Mesenchymal stem cell (in vitro differentiated cells and primary cell): ENCODE results near the gene GPR26. TPM values are rescaled to one million over a fixed set of nuclear protein-coding genes. Genes with fewer than 3 reads are reported as not detected.

Experiments
- DNase-seq: peaks from one replicate; pipeline ENCODE4 v3.0.0-alpha.2; 2013
- H2AFZ ChIP-seq: one replicate; pipeline ENCODE4 v1.6.1; 2013; ENCODE audit warnings: low read depth, mild to moderate bottlenecking, control low read depth, inconsistent platforms, low read length, moderate library complexity
- H2AK5ac ChIP-seq: 2 replicates; pipeline ENCODE4 v1.6.1; 2013; ENCODE audit warnings: low read length, moderate library complexity, mild to moderate bottlenecking, inconsistent platforms; ENCODE audit not compliant: severe bottlenecking
- H2BK120ac ChIP-seq: one replicate; pipeline ENCODE4 v1.6.1; 2013; ENCODE audit warnings: low read depth, mild to moderate bottlenecking, inconsistent platforms, low read length, moderate library complexity
- H2BK12ac ChIP-seq, 2 experiments: one replicate each; pipeline ENCODE4 v1.6.1; 2013; ENCODE audit warnings: inconsistent platforms in 2 of 2, low read length in 2 of 2, mild to moderate bottlenecking in 2 of 2, moderate library complexity in 2 of 2, control low read depth in 1 of 2
- H2BK15ac ChIP-seq: one replicate; pipeline ENCODE4 v1.6.1; 2013; ENCODE audit warnings: mild to moderate bottlenecking, low read depth, inconsistent platforms; ENCODE audit not compliant: poor library complexity, severe bottlenecking
- H2BK5ac ChIP-seq: 2 replicates; pipeline ENCODE4 v1.6.1; 2013; ENCODE audit warnings: low read depth, mild to moderate bottlenecking, low read length, control low read depth, inconsistent platforms; ENCODE audit not compliant: poor library complexity, severe bottlenecking
- H3K14ac ChIP-seq, 2 experiments: one replicate each; pipeline ENCODE4 v1.6.1; 2013; ENCODE audit warnings: inconsistent platforms in 2 of 2, low read length in 2 of 2, control low read depth in 1 of 2, mild to moderate bottlenecking in 1 of 2, moderate library complexity in 1 of 2
- H3K18ac ChIP-seq, 2 experiments: one replicate each; pipeline ENCODE4 v1.6.1; 2013; ENCODE audit warnings: inconsistent platforms in 2 of 2, low read length in 2 of 2, control low read depth in 1 of 2, low read depth in 1 of 2, mild to moderate bottlenecking in 1 of 2
- H3K23ac ChIP-seq, 2 experiments: one replicate each; pipeline ENCODE4 v1.6.1; 2013; ENCODE audit warnings: inconsistent platforms in 2 of 2, low read length in 2 of 2, mild to moderate bottlenecking in 2 of 2, moderate library complexity in 2 of 2, control low read depth in 1 of 2
- H3K27ac ChIP-seq: 2 replicates; pipeline ENCODE4 v1.5.1; 2013; ENCODE audit warnings: mild to moderate bottlenecking, moderate library complexity, low read length, control low read depth, inconsistent platforms; ENCODE audit not compliant: poor library complexity, severe bottlenecking
- H3K27me3 ChIP-seq, 2 experiments: 2 replicates each; pipeline versions ENCODE4 v1.6.1 to v1.7.0; 2013; ENCODE audit warnings: low read length in 2 of 2, mild to moderate bottlenecking in 2 of 2, moderate library complexity in 2 of 2, control low read depth in 1 of 2, inconsistent platforms in 1 of 2; ENCODE audit not compliant: control insufficient read depth in 1 of 2, insufficient read depth in 1 of 2
- H3K36me3 ChIP-seq, 2 experiments: 2 replicates each; pipeline versions ENCODE4 v1.6.1 to v1.7.0; 2013; ENCODE audit warnings: low read length in 2 of 2, control low read depth in 1 of 2, inconsistent platforms in 1 of 2, low read depth in 1 of 2, mild to moderate bottlenecking in 1 of 2; ENCODE audit not compliant: insufficient read depth in 2 of 2, control insufficient read depth in 1 of 2
- H3K4ac ChIP-seq, 2 experiments: one replicate each; pipeline ENCODE4 v1.6.1; 2013; ENCODE audit warnings: inconsistent platforms in 2 of 2, low read length in 2 of 2, mild to moderate bottlenecking in 2 of 2, moderate library complexity in 2 of 2, control low read depth in 1 of 2, low read depth in 1 of 2
- H3K4me1 ChIP-seq: 2 replicates; pipeline ENCODE4 v1.6.1; 2013; ENCODE audit warnings: low read depth, low read length, control low read depth; ENCODE audit not compliant: control insufficient read depth, insufficient read depth
- H3K4me2 ChIP-seq: 2 replicates; pipeline ENCODE4 v1.6.1; 2013; ENCODE audit warnings: low read length, mild to moderate bottlenecking, inconsistent platforms; ENCODE audit not compliant: poor library complexity, severe bottlenecking
- H3K4me3 ChIP-seq, 2 experiments: 2 replicates each; pipeline versions ENCODE4 v1.5.1 to v1.7.0; 2013; ENCODE audit warnings: low read length in 2 of 2, mild to moderate bottlenecking in 2 of 2, control low read depth in 1 of 2, low read depth in 1 of 2; ENCODE audit not compliant: insufficient read depth in 1 of 2
- H3K79me1 ChIP-seq: replicated peaks from 2 replicates; pipeline ENCODE4 v1.6.1; 2013; ENCODE audit warnings: mild to moderate bottlenecking, control low read depth, low read length, inconsistent platforms; ENCODE audit not compliant: poor library complexity, severe bottlenecking
- H3K9ac ChIP-seq: 2 replicates; pipeline ENCODE4 v1.7.0; 2013; ENCODE audit warnings: mild to moderate bottlenecking, low read length, moderate library complexity
- H3K9me3 ChIP-seq: 2 replicates; pipeline ENCODE4 v1.7.0; 2013; ENCODE audit warnings: mild to moderate bottlenecking, low read length; ENCODE audit not compliant: control insufficient read depth
- H4K8ac ChIP-seq: one replicate; pipeline ENCODE4 v1.6.1; 2013; ENCODE audit warnings: inconsistent platforms, mild to moderate bottlenecking, low read length, moderate library complexity
- H4K91ac ChIP-seq: one replicate; pipeline ENCODE4 v1.6.1; 2013; ENCODE audit warnings: mild to moderate bottlenecking, low read length, inconsistent platforms
- WGBS: methylation state at CpG from one replicate; pipeline ENCODE4 v1.1.7; 2013; ENCODE audit warnings: mixed read lengths; 5-methylcytosine and 5-hydroxymethylcytosine counted together
- polyA plus RNA-seq, 2 experiments: library from polyadenylated mRNA; stranded (reverse); fragments of 200-250 nt; gene quantifications; one replicate each; pipeline ENCODE4 v1.2.3, GENCODE V29; 2013

GPR26 gene
- not detected for polyA plus RNA-seq (2013, experiment 1 of 2)
- not detected for polyA plus RNA-seq (2013, experiment 2 of 2)

- Histone ChIP-seq H2BK15ac (no peak within 1 kb of the TSS), H3K18ac (no peak within 1 kb of the TSS), H4K8ac (no peak within 1 kb of the TSS), H3K4me2 (no peak within 1 kb of the TSS), H2AK5ac (no peak within 1 kb of the TSS), H3K4ac (no peak within 1 kb of the TSS), H3K4me1 (no peaks in the 10 kb centered on the region), H3K9me3 (peaks cover 8% of the 10 kb centered on the region), H3K4me3 (no peak within 1 kb of the TSS), H3K36me3 (no peaks in the 10 kb centered on the region), H3K9ac (no peak within 1 kb of the TSS), H2AFZ (no peak within 1 kb of the TSS), H2BK12ac (no peak within 1 kb of the TSS), H3K14ac (no peak within 1 kb of the TSS), H3K27me3 (peaks cover 5 to 54% of the 10 kb centered on the region in 2 experiments), H3K23ac (no peak within 1 kb of the TSS), H2BK120ac (no peak within 1 kb of the TSS), H4K91ac (no peak within 1 kb of the TSS), H3K79me1 (no peaks in the 10 kb centered on the region), H2BK5ac (no peak within 1 kb of the TSS), H3K27ac (no peak within 1 kb of the TSS)
- DNase-seq = no peak
- WGBS = 61% methylated on average over 77 of the region's 101 CpGs
Observed at GRCh38 chr10:123666318-123667236, at the start of gene GPR26. TSS of gene GPR26 (plus strand) at chr10:123666355. CDS start at chr10:123666408, 53 bp downstream.

DNA sequence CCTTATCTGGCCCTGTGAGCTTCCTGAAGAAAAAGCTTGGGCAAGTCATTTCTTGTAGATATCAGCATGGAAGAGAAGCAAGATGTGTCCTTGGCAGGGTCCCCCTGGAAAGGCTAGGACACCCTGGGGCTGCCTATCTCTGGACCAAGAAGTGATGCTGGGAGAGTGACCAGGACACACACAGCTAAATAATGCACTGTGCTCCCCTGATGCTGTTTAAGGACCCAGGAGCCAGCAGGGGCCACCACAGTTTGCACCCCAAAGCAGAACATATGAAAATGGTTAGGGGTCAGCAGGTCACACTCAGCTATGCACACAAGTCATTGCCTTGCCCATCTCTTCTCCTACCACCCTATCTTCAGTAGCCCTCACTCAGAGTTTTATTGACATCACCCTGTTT lies 47.9 kb upstream of the GPR26 start:
- Histone ChIP-seq H4K91ac (no peak overlapping the region), H2BK15ac (no peak overlapping the region), H3K4ac (no peak overlapping the region), H3K27ac (no peak overlapping the region), H3K4me1 (no peaks in the 10 kb centered on the region), H3K36me3 (no peaks in the 10 kb centered on the region), H3K79me1 (no peaks in the 10 kb centered on the region), H4K8ac (no peak overlapping the region), H3K9ac (no peak overlapping the region), H3K9me3 (peaks cover 3% of the 10 kb centered on the region), H2BK120ac (no peak overlapping the region), H3K18ac (no peak overlapping the region), H2BK12ac (no peak overlapping the region), H3K27me3 (peaks cover 0 to 20% of the 10 kb centered on the region in 2 experiments), H3K14ac (no peak overlapping the region), H3K23ac (no peak overlapping the region), H2AFZ (no peak overlapping the region), H2AK5ac (no peak overlapping the region), H2BK5ac (no peak overlapping the region), H3K4me2 (no peak overlapping the region), H3K4me3 (no peak overlapping the region)
- no peak for DNase-seq

- no peak overlapping the region for H3K4me3 ChIP-seq
Observed at GRCh38 chr10:123619067-123619855, 46.9 kb upstream of the GPR26 start.

DNA sequence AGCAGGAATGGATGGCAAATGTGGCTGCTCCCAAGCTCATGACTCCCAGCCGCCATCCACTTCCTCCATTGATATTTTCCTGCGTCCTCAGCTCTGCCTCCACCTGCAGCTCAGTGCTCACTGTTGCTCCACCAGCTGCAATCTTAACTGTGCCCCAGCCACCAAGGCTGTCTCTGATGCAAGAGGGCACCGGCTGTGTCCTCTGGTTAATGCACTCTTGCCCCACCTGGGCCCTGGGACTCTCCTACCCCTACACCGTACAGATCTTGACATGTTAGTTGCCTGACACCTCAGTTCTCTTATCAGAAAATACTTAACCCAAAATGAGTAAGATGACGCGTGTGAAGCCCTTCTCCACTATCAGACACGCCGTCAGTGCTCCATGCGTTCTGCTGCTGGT lies 45.5 kb upstream of the GPR26 start:
- DNase-seq = no peak
- no peak overlapping the region for H3K14ac ChIP-seq
- H2BK5ac ChIP-seq = no peak overlapping the region
- H3K9ac ChIP-seq = no peak overlapping the region
- no peak overlapping the region for H3K4me2 ChIP-seq
- no peak overlapping the region for H3K23ac ChIP-seq
- H3K79me1 ChIP-seq = no peaks in the 10 kb centered on the region
- WGBS = 73% methylated on average over 9 of the region's 9 CpGs
- H3K4me1 ChIP-seq = no peaks in the 10 kb centered on the region
- no peak overlapping the region for H2AFZ ChIP-seq
- no peak overlapping the region for H2BK12ac ChIP-seq
- H2BK15ac ChIP-seq = no peak overlapping the region
- H3K4ac ChIP-seq = no peak overlapping the region
- H3K18ac ChIP-seq = no peak overlapping the region
- H3K27ac ChIP-seq = no peak overlapping the region
- H3K4me3 ChIP-seq = no peak overlapping the region
- no peak overlapping the region for H4K8ac ChIP-seq
- H3K27me3 ChIP-seq = peaks cover 0 to 11% of the 10 kb centered on the region in 2 experiments
- no peaks in the 10 kb centered on the region for H3K9me3 ChIP-seq
- H2BK120ac ChIP-seq = no peak overlapping the region
- no peak overlapping the region for H2AK5ac ChIP-seq
- H4K91ac ChIP-seq = no peak overlapping the region
- no peaks in the 10 kb centered on the region for H3K36me3 ChIP-seq

More at GRCh38 chr10:123619067-123619855, 46.9 kb upstream of the GPR26 start:
- no peaks in the 10 kb centered on the region for H3K9me3 ChIP-seq
- no peak overlapping the region for H3K9ac ChIP-seq
- no peaks in the 10 kb centered on the region for H3K4me1 ChIP-seq
- H2AK5ac ChIP-seq = no peak overlapping the region
- no peak overlapping the region for H3K27ac ChIP-seq
- H3K27me3 ChIP-seq = peaks cover 0 to 17% of the 10 kb centered on the region in 2 experiments
- no peak overlapping the region for H2AFZ ChIP-seq
- H2BK15ac ChIP-seq = no peak overlapping the region
- no peak overlapping the region for H3K4me2 ChIP-seq
- H4K8ac ChIP-seq = no peak overlapping the region
- no peak overlapping the region for H2BK5ac ChIP-seq
- 83% methylated on average over 5 of the region's 8 CpGs for WGBS
- H4K91ac ChIP-seq = no peak overlapping the region
- no peak for DNase-seq
- no peaks in the 10 kb centered on the region for H3K36me3 ChIP-seq
- no peak overlapping the region for H3K18ac ChIP-seq
- H2BK120ac ChIP-seq = no peak overlapping the region
- H3K23ac ChIP-seq = no peak overlapping the region
- no peak overlapping the region for H3K4ac ChIP-seq
- H3K79me1 ChIP-seq = no peaks in the 10 kb centered on the region
- H3K14ac ChIP-seq = no peak overlapping the region
- no peak overlapping the region for H2BK12ac ChIP-seq
